ENCODE data around the gene LACRT. TPM values are rescaled to one million over a fixed set of nuclear protein-coding genes. Genes with fewer than 3 reads are reported as not detected.

LACRT gene
- total and polyA plus RNA-seq, 2 of the 13 experiments (the other 11 are each of a cell fraction or from before 2014, with no cell fraction given) = not detected

DNA sequence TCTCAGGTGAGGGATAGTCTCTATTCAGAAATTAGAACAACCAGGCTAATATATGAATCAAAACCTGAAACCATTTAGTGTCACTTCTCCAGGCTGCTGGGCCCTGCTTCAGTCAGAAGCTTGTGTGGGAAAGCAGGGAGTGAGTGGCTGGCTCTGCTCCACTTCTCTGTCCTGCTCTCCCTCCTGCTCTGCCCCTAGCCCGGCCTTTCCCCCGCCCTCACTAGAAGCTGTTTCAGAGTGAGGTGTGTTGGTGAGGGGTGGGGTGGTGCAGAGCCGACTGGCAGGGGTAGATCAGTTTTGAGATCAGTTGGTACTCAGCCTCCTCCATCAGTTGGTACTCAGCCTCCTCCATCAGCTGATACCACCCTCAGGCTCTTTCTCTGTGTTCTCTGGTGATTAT, 39.2 kb downstream of the LACRT start:
- ATAC-seq = no peak; the same call in 2 of the 3 replicates
- Histone ChIP-seq H3K4me1 (ENCODE audit: insufficient read depth, low read length) (no peaks in the 10 kb centered on the region), H3K9me3 (ENCODE audit: low read length) (no peaks in the 10 kb centered on the region), H3K79me2 (ENCODE audit: insufficient read depth, low read length) (no peaks in the 10 kb centered on the region), H3K4me2 (ENCODE audit: low read depth, low read length) (no peak overlapping the region), H2AFZ (ENCODE audit: low read length) (no peak overlapping the region), H3K4me3 (replicated peaks in 1 of 3; ENCODE audit: insufficient read depth in 1 of 3, low read depth in 2 of 3, low read length in 3 of 3) (no peak overlapping the region), H3K27ac (ENCODE audit: extremely low read length, insufficient read depth, low read length) (no peak overlapping the region), H3K36me3 (replicated peaks in 1 of 2; ENCODE audit: control insufficient read depth in 1 of 2, insufficient read depth in 2 of 2, low read length in 2 of 2) (no peaks in the 10 kb centered on the region), H4K20me1 (ENCODE audit: insufficient read depth, low read length) (no peaks in the 10 kb centered on the region), H3K27me3 (ENCODE audit: control insufficient read depth in 1 of 2, insufficient read depth in 2 of 2, low read length in 2 of 2) (peaks cover 0 to 45% of the 10 kb centered on the region in 2 experiments; a peak in 3 of 5 replicates), H3K9ac (ENCODE audit: insufficient read depth, low read depth, low read length) (no peak overlapping the region)
- BruUV-seq (replicated peaks) = no TSS peak
- POLR2A ChIA-PET = no interaction called here
- no peak for FAIRE-seq
- TF ChIP-seq ZSCAN22 (CRISPR knock-in tag; IDR thresholded peaks at IDR 0.05) (no peak), ZBTB7B (CRISPR knock-in tag; IDR thresholded peaks at IDR 0.05) (no peak), MXD4 (CRISPR knock-in tag; IDR thresholded peaks at IDR 0.05) (no peak), FOXM1 (CRISPR knock-in tag; IDR thresholded peaks at IDR 0.05) (no peak), NAIF1 (CRISPR knock-in tag; IDR thresholded peaks at IDR 0.05; ENCODE audit: borderline replicate concordance) (no peak), ZFY (CRISPR knock-in tag; IDR thresholded peaks at IDR 0.05) (no peak), SNAI1 (CRISPR knock-in tag; IDR thresholded peaks at IDR 0.05; ENCODE audit: borderline replicate concordance) (no peak), ARNT2 (CRISPR knock-in tag; IDR thresholded peaks at IDR 0.05; ENCODE audit: low read depth) (no peak), RFX5 (IDR thresholded peaks at IDR 0.05; ENCODE audit: low read depth, low read length) (no peak), RBM22 (optimal IDR thresholded peaks at IDR 0.05; ENCODE audit: low read length) (no peak), KLF15 (CRISPR knock-in tag; IDR thresholded peaks at IDR 0.05; ENCODE audit: borderline replicate concordance) (no peak)
- TF ChIP-seq, protein P1, sequence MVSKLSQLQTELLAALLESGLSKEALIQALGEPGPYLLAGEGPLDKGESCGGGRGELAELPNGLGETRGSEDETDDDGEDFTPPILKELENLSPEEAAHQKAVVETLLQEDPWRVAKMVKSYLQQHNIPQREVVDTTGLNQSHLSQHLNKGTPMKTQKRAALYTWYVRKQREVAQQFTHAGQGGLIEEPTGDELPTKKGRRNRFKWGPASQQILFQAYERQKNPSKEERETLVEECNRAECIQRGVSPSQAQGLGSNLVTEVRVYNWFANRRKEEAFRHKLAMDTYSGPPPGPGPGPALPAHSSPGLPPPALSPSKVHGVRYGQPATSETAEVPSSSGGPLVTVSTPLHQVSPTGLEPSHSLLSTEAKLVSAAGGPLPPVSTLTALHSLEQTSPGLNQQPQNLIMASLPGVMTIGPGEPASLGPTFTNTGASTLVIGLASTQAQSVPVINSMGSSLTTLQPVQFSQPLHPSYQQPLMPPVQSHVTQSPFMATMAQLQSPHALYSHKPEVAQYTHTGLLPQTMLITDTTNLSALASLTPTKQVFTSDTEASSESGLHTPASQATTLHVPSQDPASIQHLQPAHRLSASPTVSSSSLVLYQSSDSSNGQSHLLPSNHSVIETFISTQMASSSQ (IDR thresholded peaks at IDR 0.05; ENCODE audit: low read depth) = no peak
- TF ChIP-seq, protein P1 (CRISPR knock-in tag; IDR thresholded peaks at IDR 0.05; ENCODE audit: borderline replicate concordance) = no peak
- TF ChIP-seq, protein P2, sequence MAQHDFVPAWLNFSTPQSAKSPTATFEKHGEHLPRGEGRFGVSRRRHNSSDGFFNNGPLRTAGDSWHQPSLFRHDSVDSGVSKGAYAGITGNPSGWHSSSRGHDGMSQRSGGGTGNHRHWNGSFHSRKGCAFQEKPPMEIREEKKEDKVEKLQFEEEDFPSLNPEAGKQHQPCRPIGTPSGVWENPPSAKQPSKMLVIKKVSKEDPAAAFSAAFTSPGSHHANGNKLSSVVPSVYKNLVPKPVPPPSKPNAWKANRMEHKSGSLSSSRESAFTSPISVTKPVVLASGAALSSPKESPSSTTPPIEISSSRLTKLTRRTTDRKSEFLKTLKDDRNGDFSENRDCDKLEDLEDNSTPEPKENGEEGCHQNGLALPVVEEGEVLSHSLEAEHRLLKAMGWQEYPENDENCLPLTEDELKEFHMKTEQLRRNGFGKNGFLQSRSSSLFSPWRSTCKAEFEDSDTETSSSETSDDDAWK (CRISPR knock-in tag; IDR thresholded peaks at IDR 0.05) = no peak
- TF ChIP-seq, protein P3, sequence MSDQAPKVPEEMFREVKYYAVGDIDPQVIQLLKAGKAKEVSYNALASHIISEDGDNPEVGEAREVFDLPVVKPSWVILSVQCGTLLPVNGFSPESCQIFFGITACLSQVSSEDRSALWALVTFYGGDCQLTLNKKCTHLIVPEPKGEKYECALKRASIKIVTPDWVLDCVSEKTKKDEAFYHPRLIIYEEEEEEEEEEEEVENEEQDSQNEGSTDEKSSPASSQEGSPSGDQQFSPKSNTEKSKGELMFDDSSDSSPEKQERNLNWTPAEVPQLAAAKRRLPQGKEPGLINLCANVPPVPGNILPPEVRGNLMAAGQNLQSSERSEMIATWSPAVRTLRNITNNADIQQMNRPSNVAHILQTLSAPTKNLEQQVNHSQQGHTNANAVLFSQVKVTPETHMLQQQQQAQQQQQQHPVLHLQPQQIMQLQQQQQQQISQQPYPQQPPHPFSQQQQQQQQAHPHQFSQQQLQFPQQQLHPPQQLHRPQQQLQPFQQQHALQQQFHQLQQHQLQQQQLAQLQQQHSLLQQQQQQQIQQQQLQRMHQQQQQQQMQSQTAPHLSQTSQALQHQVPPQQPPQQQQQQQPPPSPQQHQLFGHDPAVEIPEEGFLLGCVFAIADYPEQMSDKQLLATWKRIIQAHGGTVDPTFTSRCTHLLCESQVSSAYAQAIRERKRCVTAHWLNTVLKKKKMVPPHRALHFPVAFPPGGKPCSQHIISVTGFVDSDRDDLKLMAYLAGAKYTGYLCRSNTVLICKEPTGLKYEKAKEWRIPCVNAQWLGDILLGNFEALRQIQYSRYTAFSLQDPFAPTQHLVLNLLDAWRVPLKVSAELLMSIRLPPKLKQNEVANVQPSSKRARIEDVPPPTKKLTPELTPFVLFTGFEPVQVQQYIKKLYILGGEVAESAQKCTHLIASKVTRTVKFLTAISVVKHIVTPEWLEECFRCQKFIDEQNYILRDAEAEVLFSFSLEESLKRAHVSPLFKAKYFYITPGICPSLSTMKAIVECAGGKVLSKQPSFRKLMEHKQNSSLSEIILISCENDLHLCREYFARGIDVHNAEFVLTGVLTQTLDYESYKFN (CRISPR knock-in tag; conservative IDR thresholded peaks at IDR 0.05) = no peak
- TF ChIP-seq, protein P4, sequence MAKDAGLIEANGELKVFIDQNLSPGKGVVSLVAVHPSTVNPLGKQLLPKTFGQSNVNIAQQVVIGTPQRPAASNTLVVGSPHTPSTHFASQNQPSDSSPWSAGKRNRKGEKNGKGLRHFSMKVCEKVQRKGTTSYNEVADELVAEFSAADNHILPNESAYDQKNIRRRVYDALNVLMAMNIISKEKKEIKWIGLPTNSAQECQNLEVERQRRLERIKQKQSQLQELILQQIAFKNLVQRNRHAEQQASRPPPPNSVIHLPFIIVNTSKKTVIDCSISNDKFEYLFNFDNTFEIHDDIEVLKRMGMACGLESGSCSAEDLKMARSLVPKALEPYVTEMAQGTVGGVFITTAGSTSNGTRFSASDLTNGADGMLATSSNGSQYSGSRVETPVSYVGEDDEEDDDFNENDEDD (CRISPR knock-in tag; IDR thresholded peaks at IDR 0.05; ENCODE audit: borderline replicate concordance) = no peak
- CTCF ChIA-PET (ENCODE audit: low intra/inter-chr PET ratio, low total read pairs) = no interaction called here
- in situ Hi-C loops (cut with HindIII; ENCODE audit: extremely low pct_ligation_motif_present, low pct_unique_long_range_greater_than_20kb) = no loop called here
- WGBS (ENCODE audit: low lambda C conversion rate) = 0% methylated on average over 2 of the region's 3 CpGs
- DNase-seq (ENCODE audit: low spot score) = no peak
- intact Hi-C loops (cut with micrococcal nuclease; ENCODE audit: unreplicated experiment) = no loop called here
